Measurements from ENCODE around the gene MAP1LC3A.
"Not testable (repeated sequence)": the region's sequence is repeated elsewhere in the genome, so short reads cannot be mapped to it uniquely, and the experiment has no call there.

Gene MAP1LC3A

DNA sequence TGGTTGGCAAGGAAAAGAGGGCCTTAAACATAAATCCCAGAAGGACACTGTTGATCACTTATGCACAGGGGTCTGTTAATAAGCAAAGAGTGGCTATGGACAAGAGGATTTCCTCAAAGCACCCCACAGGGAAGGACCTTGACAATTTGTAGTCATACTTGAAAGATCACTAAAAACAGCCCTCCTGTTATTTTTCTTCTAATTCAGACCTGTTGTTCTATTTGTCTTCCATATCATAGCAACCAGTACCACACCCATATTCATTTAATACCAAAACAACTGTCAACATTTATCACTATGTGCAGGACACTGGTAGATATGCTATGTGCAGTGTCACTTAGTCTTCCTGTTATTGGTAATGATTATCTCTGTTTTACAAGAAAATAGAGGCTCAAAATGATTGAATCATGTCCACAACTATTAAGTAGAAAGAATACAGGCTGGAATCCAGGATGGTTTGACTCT lies 45.5 kb upstream of the MAP1LC3A start:
- Histone ChIP-seq H3K9ac (ENCODE audit: low read depth, low read length, poor library complexity) (no peak overlapping the region), H3K27ac (replicated peaks; ENCODE audit: low read length) (no peak overlapping the region), H3K4ac (ENCODE audit: low read length) (no peak overlapping the region), H3K4me1 (ENCODE audit: control insufficient read depth in 2 of 2, insufficient read depth in 1 of 2, low read depth in 1 of 2, low read length in 2 of 2) (peaks cover 0 to 2% of the 10 kb centered on the region in 2 donors), H2BK5ac (ENCODE audit: low read length) (no peak overlapping the region), H3K4me2 (ENCODE audit: insufficient read depth, low read length, poor library complexity, severe bottlenecking) (no peak overlapping the region), H2BK15ac (ENCODE audit: low read length) (no peak overlapping the region), H3K14ac (ENCODE audit: low read length) (no peak overlapping the region), H2AFZ (ENCODE audit: low read length) (no peak overlapping the region), H3K36me3 (replicated peaks in 1 of 2; ENCODE audit: control insufficient read depth in 2 of 2, insufficient read depth in 2 of 2, low read length in 2 of 2) (peaks cover 4 to 54% of the 10 kb centered on the region in 2 donors), H3K27me3 (ENCODE audit: control insufficient read depth in 3 of 3, insufficient read depth in 3 of 3, low read depth in 1 of 3, low read length in 3 of 3) (no peaks in the 10 kb centered on the region), H4K91ac (ENCODE audit: low read depth, low read length, poor library complexity) (no peak overlapping the region), H2BK12ac (ENCODE audit: low read length) (no peak overlapping the region), H4K8ac (ENCODE audit: low read depth, low read length) (no peak overlapping the region), H2BK120ac (ENCODE audit: low read depth, low read length) (no peak overlapping the region), H3K4me3 (ENCODE audit: low read length in 2 of 2) (no peak overlapping the region), H3K9me3 (replicated peaks in 1 of 2; ENCODE audit: control insufficient read depth in 2 of 2, insufficient read depth in 1 of 2, low read depth in 1 of 2, low read length in 2 of 2) (no peaks in the 10 kb centered on the region), H3K23ac (ENCODE audit: low read depth, low read length, poor library complexity) (no peak overlapping the region), H3K79me1 (ENCODE audit: low read depth, low read length) (peaks cover 3% of the 10 kb centered on the region), H3K18ac (ENCODE audit: low read length) (no peak overlapping the region), H2AK5ac (ENCODE audit: low read depth, low read length) (no peak overlapping the region)
- DNase-seq (ENCODE audit: low spot score), result no peak

DNA sequence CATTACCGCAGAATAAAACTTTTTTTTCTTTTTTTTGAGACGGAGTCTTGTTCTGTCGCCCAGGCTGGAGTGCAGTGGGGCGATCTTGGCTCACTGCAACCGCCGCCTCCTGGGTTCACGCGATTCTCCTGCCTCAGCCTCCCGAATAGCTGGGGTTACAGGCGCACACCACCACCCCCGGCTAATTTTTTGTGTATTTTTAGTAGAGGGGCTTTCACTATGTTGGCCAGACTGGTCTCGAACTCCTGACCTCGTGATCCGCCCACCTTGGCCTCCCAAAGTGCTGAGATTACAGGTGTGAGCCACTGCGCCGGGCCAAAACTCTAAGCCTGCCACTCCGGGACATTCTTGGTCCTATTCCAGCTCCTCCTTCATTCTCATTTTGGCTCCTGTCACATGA lies 44.5 kb upstream of the MAP1LC3A start:
- H2BK15ac ChIP-seq (ENCODE audit: low read length); H3K27me3 ChIP-seq (ENCODE audit: control insufficient read depth in 3 of 3, insufficient read depth in 3 of 3, low read depth in 1 of 3, low read length in 3 of 3); H3K4me3 ChIP-seq (ENCODE audit: low read length in 2 of 2); H3K79me1 ChIP-seq (ENCODE audit: low read depth, low read length); H2BK120ac ChIP-seq (ENCODE audit: low read depth, low read length); H3K18ac ChIP-seq (ENCODE audit: low read length); H2AK5ac ChIP-seq (ENCODE audit: low read depth, low read length); H2BK5ac ChIP-seq (ENCODE audit: low read length); H3K14ac ChIP-seq (ENCODE audit: low read length); H4K8ac ChIP-seq (ENCODE audit: low read depth, low read length); H3K9me3 ChIP-seq (replicated peaks in 1 of 2; ENCODE audit: control insufficient read depth in 2 of 2, insufficient read depth in 1 of 2, low read depth in 1 of 2, low read length in 2 of 2); H3K9ac ChIP-seq (ENCODE audit: low read depth, low read length, poor library complexity); H3K23ac ChIP-seq (ENCODE audit: low read depth, low read length, poor library complexity); DNase-seq (ENCODE audit: low spot score); H2AFZ ChIP-seq (ENCODE audit: low read length); H4K91ac ChIP-seq (ENCODE audit: low read depth, low read length, poor library complexity); H3K27ac ChIP-seq (replicated peaks; ENCODE audit: low read length); H2BK12ac ChIP-seq (ENCODE audit: low read length); H3K4me1 ChIP-seq (ENCODE audit: control insufficient read depth in 2 of 2, insufficient read depth in 1 of 2, low read depth in 1 of 2, low read length in 2 of 2); H3K4ac ChIP-seq (ENCODE audit: low read length); H3K4me2 ChIP-seq (ENCODE audit: insufficient read depth, low read length, poor library complexity, severe bottlenecking): not testable (repeated sequence)
- WGBS, 2 donors (ENCODE audit: extremely low coverage in 2 of 2, insufficient read length in 2 of 2, insufficient replicate concordance in 1 of 2), result no CpG with 5 or more reads among the region's 17 CpGs
- peaks cover 2 to 52% of the 10 kb centered on the region in 2 donors for H3K36me3 ChIP-seq (replicated peaks in 1 of 2; ENCODE audit: control insufficient read depth in 2 of 2, insufficient read depth in 2 of 2, low read length in 2 of 2)

DNA sequence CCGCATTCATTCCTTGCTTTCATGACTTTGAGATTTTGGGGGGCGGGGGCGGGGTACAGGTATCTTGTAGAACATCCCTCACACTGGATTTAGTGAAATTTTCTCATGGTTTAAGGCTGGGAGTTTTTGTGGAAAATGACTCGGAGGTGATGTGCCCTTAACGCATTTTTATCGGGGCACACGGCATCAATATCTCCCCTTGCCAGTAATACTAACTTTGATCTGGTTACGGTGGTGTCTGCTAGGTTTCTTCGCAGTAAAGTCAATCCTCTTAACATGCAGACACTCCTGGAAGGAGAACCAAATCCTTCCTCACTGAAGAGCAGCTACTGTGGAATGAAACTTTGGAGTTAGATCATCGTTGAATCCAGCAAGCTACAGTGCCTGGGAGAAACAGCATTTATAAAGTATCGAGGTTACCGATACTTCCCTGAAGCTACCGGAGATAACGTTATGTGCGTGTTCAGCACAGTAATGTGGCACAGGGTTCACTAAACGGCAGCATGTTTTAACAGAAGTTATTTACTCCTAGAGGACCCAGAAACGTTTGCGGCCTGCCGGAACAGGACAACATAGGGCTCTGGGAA lies 43.5 kb upstream of the MAP1LC3A start:
- no peak overlapping the region for H2BK12ac ChIP-seq (ENCODE audit: low read length)
- H3K4ac ChIP-seq (ENCODE audit: low read length), result no peak overlapping the region
- no peaks in the 10 kb centered on the region for H3K27me3 ChIP-seq (ENCODE audit: control insufficient read depth in 3 of 3, insufficient read depth in 3 of 3, low read depth in 1 of 3, low read length in 3 of 3)
- H2AFZ ChIP-seq (ENCODE audit: low read length), result peak overlapping the region; percentile 98
- peak overlapping the region; percentile 17 for H3K27ac ChIP-seq (replicated peaks; ENCODE audit: low read length)
- H3K36me3 ChIP-seq (replicated peaks in 1 of 2; ENCODE audit: control insufficient read depth in 2 of 2, insufficient read depth in 2 of 2, low read length in 2 of 2), result peaks cover 0 to 52% of the 10 kb centered on the region in 2 donors
- WGBS, 2 donors (ENCODE audit: extremely low coverage in 2 of 2, insufficient read length in 2 of 2, insufficient replicate concordance in 1 of 2), result no CpG with 5 or more reads among the region's 19 CpGs
- H3K9ac ChIP-seq (ENCODE audit: low read depth, low read length, poor library complexity), result no peak overlapping the region
- H4K8ac ChIP-seq (ENCODE audit: low read depth, low read length), result no peak overlapping the region
- peak overlapping the region; percentile 72 for H3K4me2 ChIP-seq (ENCODE audit: insufficient read depth, low read length, poor library complexity, severe bottlenecking)
- no peaks in the 10 kb centered on the region for H3K9me3 ChIP-seq (replicated peaks in 1 of 2; ENCODE audit: control insufficient read depth in 2 of 2, insufficient read depth in 1 of 2, low read depth in 1 of 2, low read length in 2 of 2)
- H3K18ac ChIP-seq (ENCODE audit: low read length), result no peak overlapping the region
- H3K23ac ChIP-seq (ENCODE audit: low read depth, low read length, poor library complexity), result no peak overlapping the region
- H3K4me3 ChIP-seq (ENCODE audit: low read length in 2 of 2), result peak overlapping the region; percentile 78 to 81
- H2BK5ac ChIP-seq (ENCODE audit: low read length), result no peak overlapping the region
- H3K4me1 ChIP-seq (ENCODE audit: control insufficient read depth in 2 of 2, insufficient read depth in 1 of 2, low read depth in 1 of 2, low read length in 2 of 2), result peaks cover 0 to 2% of the 10 kb centered on the region in 2 donors
- no peak for DNase-seq (ENCODE audit: low spot score)
- H2BK120ac ChIP-seq (ENCODE audit: low read depth, low read length), result no peak overlapping the region
- no peak overlapping the region for H3K14ac ChIP-seq (ENCODE audit: low read length)
- peaks cover 3% of the 10 kb centered on the region for H3K79me1 ChIP-seq (ENCODE audit: low read depth, low read length)
- H2BK15ac ChIP-seq (ENCODE audit: low read length), result no peak overlapping the region
- H4K91ac ChIP-seq (ENCODE audit: low read depth, low read length, poor library complexity), result no peak overlapping the region
- H2AK5ac ChIP-seq (ENCODE audit: low read depth, low read length), result no peak overlapping the region

- no peaks in the 10 kb centered on the region for H3K27me3 ChIP-seq (ENCODE audit: control insufficient read depth in 3 of 3, insufficient read depth in 3 of 3, low read depth in 1 of 3, low read length in 3 of 3)
- no peak overlapping the region for H4K8ac ChIP-seq (ENCODE audit: low read depth, low read length)
- peak overlapping the region; percentile 67 for H2BK5ac ChIP-seq (ENCODE audit: low read length)
- H3K9ac ChIP-seq (ENCODE audit: low read depth, low read length, poor library complexity), result no peak overlapping the region
- H3K14ac ChIP-seq (ENCODE audit: low read length), result no peak overlapping the region
- peak overlapping the region; percentile 96 for H3K23ac ChIP-seq (ENCODE audit: low read depth, low read length, poor library complexity)
- WGBS, 2 donors (ENCODE audit: extremely low coverage in 2 of 2, insufficient read length in 2 of 2, insufficient replicate concordance in 1 of 2), result no CpG with 5 or more reads among the region's 36 CpGs
- peak overlapping the region; percentile 98 for H2AFZ ChIP-seq (ENCODE audit: low read length)
- H3K79me1 ChIP-seq (ENCODE audit: low read depth, low read length), result peaks cover 3% of the 10 kb centered on the region
- H3K9me3 ChIP-seq (replicated peaks in 1 of 2; ENCODE audit: control insufficient read depth in 2 of 2, insufficient read depth in 1 of 2, low read depth in 1 of 2, low read length in 2 of 2), result no peaks in the 10 kb centered on the region
- H3K4me3 ChIP-seq (ENCODE audit: low read length in 2 of 2), result peak overlapping the region; percentile 78 to 81
- no peak overlapping the region for H2BK15ac ChIP-seq (ENCODE audit: low read length)
- no peak overlapping the region for H2BK12ac ChIP-seq (ENCODE audit: low read length)
- no peak overlapping the region for H2AK5ac ChIP-seq (ENCODE audit: low read depth, low read length)
- H3K4ac ChIP-seq (ENCODE audit: low read length), result no peak overlapping the region
- H2BK120ac ChIP-seq (ENCODE audit: low read depth, low read length), result no peak overlapping the region
- no peak overlapping the region for H4K91ac ChIP-seq (ENCODE audit: low read depth, low read length, poor library complexity)
- H3K27ac ChIP-seq (replicated peaks; ENCODE audit: low read length), result peak overlapping the region; percentile 94
- H3K36me3 ChIP-seq (replicated peaks in 1 of 2; ENCODE audit: control insufficient read depth in 2 of 2, insufficient read depth in 2 of 2, low read length in 2 of 2), result peaks cover 0 to 49% of the 10 kb centered on the region in 2 donors
- peak overlapping the region; percentile 72 for H3K4me2 ChIP-seq (ENCODE audit: insufficient read depth, low read length, poor library complexity, severe bottlenecking)
- H3K4me1 ChIP-seq (ENCODE audit: control insufficient read depth in 2 of 2, insufficient read depth in 1 of 2, low read depth in 1 of 2, low read length in 2 of 2), result peaks cover 0 to 2% of the 10 kb centered on the region in 2 donors
- DNase-seq (ENCODE audit: low spot score), result peak; percentile 46
- peak overlapping the region; percentile 9 for H3K18ac ChIP-seq (ENCODE audit: low read length)
These were observed 42.9 kb upstream of the MAP1LC3A start for GRCh38 chr20:34515484-34516246.

Measured in neuronal stem cell (in vitro differentiated cells).